ENCODE results near the gene ST13. TPM values are rescaled to one million over a fixed set of nuclear protein-coding genes. Genes with fewer than 3 reads are reported as not detected.

Gene ST13
- total RNA-seq, 2 experiments from 2014 or later = 121 to 223 TPM

- POLR2A ChIA-PET = no interaction called here
- peaks cover 80% of the 10 kb centered on the region for H3K36me3 ChIP-seq (ENCODE audit: insufficient read depth, low read length)
- TF ChIP-seq EZH2phosphoT487 (IDR thresholded peaks at IDR 0.05; ENCODE audit: borderline replicate concordance, low read depth, low read length) (no peak), CTCF (conservative IDR thresholded peaks at IDR 0.05; ENCODE audit: low read length) (no peak)
- H4K20me1 ChIP-seq (ENCODE audit: insufficient read depth, low read length) = no peaks in the 10 kb centered on the region
- intact Hi-C loops (cut with micrococcal nuclease; ENCODE audit: unreplicated experiment) = no loop called here
- no peak overlapping the region for H3K4me2 ChIP-seq (ENCODE audit: low read length)
- no peak overlapping the region for H3K4me3 ChIP-seq (ENCODE audit: low read depth, low read length, poor library complexity, severe bottlenecking)
- no peaks in the 10 kb centered on the region for H3K4me1 ChIP-seq (ENCODE audit: insufficient read depth, low read length, poor library complexity, severe bottlenecking)
- CTCF ChIA-PET (ENCODE audit: unreplicated experiment) = no interaction called here
- no peaks in the 10 kb centered on the region for H3K79me2 ChIP-seq (ENCODE audit: insufficient read depth, low read depth, low read length)
- no peak overlapping the region for H2AFZ ChIP-seq (ENCODE audit: low read length)
- BruUV-seq (replicated peaks) = no TSS peak
- H3K9me3 ChIP-seq (ENCODE audit: low read length) = no peaks in the 10 kb centered on the region
- no peak overlapping the region for H3K27ac ChIP-seq (ENCODE audit: low read depth, low read length, poor library complexity, severe bottlenecking)
- H3K9me2 ChIP-seq (ENCODE audit: insufficient read depth, low read length) = no peaks in the 10 kb centered on the region
- no peak for DNase-seq (ENCODE audit: low spot score)
These were observed 64.0 kb downstream of the ST13 start for GRCh38 chr22:40792451-40792850.

- ChIA-PET POLR2A (no interaction called here), CTCF (ENCODE audit: unreplicated experiment) (no interaction called here)
- peaks cover 81% of the 10 kb centered on the region for H3K36me3 ChIP-seq (ENCODE audit: insufficient read depth, low read length)
- no peak overlapping the region for H3K4me3 ChIP-seq (ENCODE audit: low read depth, low read length, poor library complexity, severe bottlenecking)
- no peaks in the 10 kb centered on the region for H3K4me1 ChIP-seq (ENCODE audit: insufficient read depth, low read length, poor library complexity, severe bottlenecking)
- no TSS peak for BruUV-seq (replicated peaks)
- DNase-seq (ENCODE audit: low spot score) = no peak
- H3K9me2 ChIP-seq (ENCODE audit: insufficient read depth, low read length) = no peaks in the 10 kb centered on the region
- no peaks in the 10 kb centered on the region for H3K9me3 ChIP-seq (ENCODE audit: low read length)
- intact Hi-C loops (cut with micrococcal nuclease; ENCODE audit: unreplicated experiment) = no loop called here
- no peaks in the 10 kb centered on the region for H4K20me1 ChIP-seq (ENCODE audit: insufficient read depth, low read length)
- no peak overlapping the region for H3K4me2 ChIP-seq (ENCODE audit: low read length)
- H2AFZ ChIP-seq (ENCODE audit: low read length) = no peak overlapping the region
- H3K27ac ChIP-seq (ENCODE audit: low read depth, low read length, poor library complexity, severe bottlenecking) = no peak overlapping the region
- TF ChIP-seq CTCF (conservative IDR thresholded peaks at IDR 0.05; ENCODE audit: low read length) (no peak), EZH2phosphoT487 (IDR thresholded peaks at IDR 0.05; ENCODE audit: borderline replicate concordance, low read depth, low read length) (no peak)
- H3K79me2 ChIP-seq (ENCODE audit: insufficient read depth, low read depth, low read length) = no peaks in the 10 kb centered on the region
These were observed 65.2 kb downstream of the ST13 start for GRCh38 chr22:40791241-40791640.

- Histone ChIP-seq H4K20me1 (ENCODE audit: insufficient read depth, low read length) (no peaks in the 10 kb centered on the region), H3K9me2 (ENCODE audit: insufficient read depth, low read length) (no peaks in the 10 kb centered on the region), H3K79me2 (ENCODE audit: insufficient read depth, low read depth, low read length) (no peaks in the 10 kb centered on the region), H3K27ac (ENCODE audit: low read depth, low read length, poor library complexity, severe bottlenecking) (no peak overlapping the region), H3K4me2 (ENCODE audit: low read length) (no peak overlapping the region), H3K9me3 (ENCODE audit: low read length) (no peaks in the 10 kb centered on the region), H3K4me3 (ENCODE audit: low read depth, low read length, poor library complexity, severe bottlenecking) (no peak overlapping the region), H3K4me1 (ENCODE audit: insufficient read depth, low read length, poor library complexity, severe bottlenecking) (no peaks in the 10 kb centered on the region), H2AFZ (ENCODE audit: low read length) (no peak overlapping the region), H3K36me3 (ENCODE audit: insufficient read depth, low read length) (peaks cover 80% of the 10 kb centered on the region)
- ChIA-PET POLR2A (no interaction called here), CTCF (ENCODE audit: unreplicated experiment) (no interaction called here)
- DNase-seq (ENCODE audit: low spot score) = no peak
- TF ChIP-seq CTCF (conservative IDR thresholded peaks at IDR 0.05; ENCODE audit: low read length) (no peak), EZH2phosphoT487 (IDR thresholded peaks at IDR 0.05; ENCODE audit: borderline replicate concordance, low read depth, low read length) (no peak)
- intact Hi-C loops (cut with micrococcal nuclease; ENCODE audit: unreplicated experiment) = no loop called here
- no TSS peak for BruUV-seq (replicated peaks)
These were observed 67.3 kb downstream of the ST13 start for GRCh38 chr22:40789131-40789530.
